Stimulated activated naive CD4-positive, alpha-beta T cell (primary cell): ENCODE data around the gene VCAM1.

Source experiments
- DNase-seq, 6 experiments: peaks; one replicate each; lab custom pipeline; 2025; lab: John Stamatoyannopoulos, UW

Gene VCAM1

GRCh38 chr1:100719490-100719889, at the start of gene VCAM1:
Gene VCAM1 (plus strand): TSS chr1:100719742. CDS start chr1:100719861, 119 bp downstream.
- DNase-seq: no peak

- no peak for DNase-seq
These were observed 49.5 kb upstream of the VCAM1 start for GRCh38 chr1:100670083-100670482.

- no peak for DNase-seq
These were observed 47.9 kb upstream of the VCAM1 start for GRCh38 chr1:100671601-100672000.

GRCh38 chr1:100683448-100684349, 35.8 kb upstream of the VCAM1 start:
- no peak for DNase-seq

- DNase-seq: no peak
These were observed 19.8 kb upstream of the VCAM1 start for GRCh38 chr1:100699744-100700143.

- no peak for DNase-seq
These were observed 19.0 kb upstream of the VCAM1 start for GRCh38 chr1:100700586-100700985.

- DNase-seq: no peak
These were observed 16.5 kb upstream of the VCAM1 start for GRCh38 chr1:100703052-100703451.

- no peak for DNase-seq
These were observed 15.8 kb upstream of the VCAM1 start for GRCh38 chr1:100703716-100704115.

GRCh38 chr1:100704473-100704872, 15.1 kb upstream of the VCAM1 start:
- no peak for DNase-seq

- DNase-seq: no peak
These were observed 13.2 kb upstream of the VCAM1 start for GRCh38 chr1:100706296-100706695.

- DNase-seq: no peak
These were observed 12.7 kb upstream of the VCAM1 start for GRCh38 chr1:100706856-100707255.

GRCh38 chr1:100708476-100709062, 11.0 kb upstream of the VCAM1 start:
- no peak for DNase-seq

- DNase-seq: no peak
These were observed 8.4 kb upstream of the VCAM1 start for GRCh38 chr1:100710906-100711682.

- DNase-seq: peak in 1 of 6 experiments; percentile 1
These were observed 6.5 kb upstream of the VCAM1 start for GRCh38 chr1:100713027-100713426.

GRCh38 chr1:100713626-100714025, 5.9 kb upstream of the VCAM1 start:
- no peak for DNase-seq

- DNase-seq: no peak
These were observed 4.9 kb upstream of the VCAM1 start for GRCh38 chr1:100714599-100714998.

GRCh38 chr1:100717218-100717617, 2.3 kb upstream of the VCAM1 start:
- DNase-seq: no peak

- DNase-seq: no peak
These were observed 961 bp upstream of the VCAM1 start for GRCh38 chr1:100718581-100718980.

- no peak for DNase-seq
These were observed 559 bp downstream of the VCAM1 start for GRCh38 chr1:100720101-100720500.

GRCh38 chr1:100720751-100721150, 1.2 kb downstream of the VCAM1 start:
- DNase-seq: no peak

- no peak for DNase-seq
These were observed 2.1 kb downstream of the VCAM1 start for GRCh38 chr1:100721526-100722207.

- DNase-seq: no peak
These were observed 2.7 kb downstream of the VCAM1 start for GRCh38 chr1:100722221-100722620.
